Cardiac muscle cell (in vitro differentiated cells and primary cell): ENCODE measurements around the gene ARHGAP4. TPM values are rescaled to one million over a fixed set of nuclear protein-coding genes. Genes with fewer than 3 reads are reported as not detected.

Experiments
- DNase-seq, 2 donors: peaks; one replicate each; pipeline versions ENCODE4 v3.0.0 to v3.0.0-alpha.2; 2010 to 2017; ENCODE audit warnings: low read depth in 1 of 2, low spot score in 1 of 2
- H3K27ac ChIP-seq: fragments of 200-600 bp; sonication (generic); 2 replicates; pipeline ENCODE4 v1.5.1; 2016
- H3K27me3 ChIP-seq: fragments of 200-600 bp; sonication (generic); 2 replicates; pipeline ENCODE4 v1.6.0; 2016; ENCODE audit warnings: control low read depth
- H3K36me3 ChIP-seq: fragments of 200-600 bp; sonication (generic); 2 replicates; pipeline ENCODE4 v1.5.1; 2016; ENCODE audit warnings: control low read depth
- H3K4me1 ChIP-seq: fragments of 200-600 bp; sonication (generic); 2 replicates; pipeline ENCODE4 v1.8.1; 2017; ENCODE audit warnings: low read depth, mild to moderate bottlenecking, mixed run types
- H3K4me3 ChIP-seq: fragments of 200-600 bp; sonication (generic); 2 replicates; pipeline ENCODE4 v1.5.1; 2016; ENCODE audit warnings: mild to moderate bottlenecking
- H3K9me3 ChIP-seq: fragments of 200-600 bp; sonication (generic); 2 replicates; pipeline ENCODE4 v1.5.1; 2017; ENCODE audit warnings: low read depth, mild to moderate bottlenecking, control low read depth
- CTCF ChIP-seq: IDR thresholded peaks from 2 replicates; pipeline ENCODE4 v1.5.1; 2012; ENCODE audit warnings: low read depth, mild to moderate bottlenecking, low read length
- polyA plus RNA-seq: library from polyadenylated mRNA; unstranded; fragments of >200 nt; fragmentation: Nextera tagmentation; extraction: Ambion mirVana; gene quantifications from 2 replicates; pipeline ENCODE4 v1.2.1, GENCODE V29; 2016
- total RNA-seq: library from RNA; depleted of rRNA; stranded (reverse); fragments of >200 nt; gene quantifications from 2 replicates; pipeline ENCODE4 v1.2.3, GENCODE V29; 2016

ARHGAP4 gene
- total and polyA plus RNA-seq, 2 experiments from 2014 or later: 16.5 to 47.4 TPM

DNA sequence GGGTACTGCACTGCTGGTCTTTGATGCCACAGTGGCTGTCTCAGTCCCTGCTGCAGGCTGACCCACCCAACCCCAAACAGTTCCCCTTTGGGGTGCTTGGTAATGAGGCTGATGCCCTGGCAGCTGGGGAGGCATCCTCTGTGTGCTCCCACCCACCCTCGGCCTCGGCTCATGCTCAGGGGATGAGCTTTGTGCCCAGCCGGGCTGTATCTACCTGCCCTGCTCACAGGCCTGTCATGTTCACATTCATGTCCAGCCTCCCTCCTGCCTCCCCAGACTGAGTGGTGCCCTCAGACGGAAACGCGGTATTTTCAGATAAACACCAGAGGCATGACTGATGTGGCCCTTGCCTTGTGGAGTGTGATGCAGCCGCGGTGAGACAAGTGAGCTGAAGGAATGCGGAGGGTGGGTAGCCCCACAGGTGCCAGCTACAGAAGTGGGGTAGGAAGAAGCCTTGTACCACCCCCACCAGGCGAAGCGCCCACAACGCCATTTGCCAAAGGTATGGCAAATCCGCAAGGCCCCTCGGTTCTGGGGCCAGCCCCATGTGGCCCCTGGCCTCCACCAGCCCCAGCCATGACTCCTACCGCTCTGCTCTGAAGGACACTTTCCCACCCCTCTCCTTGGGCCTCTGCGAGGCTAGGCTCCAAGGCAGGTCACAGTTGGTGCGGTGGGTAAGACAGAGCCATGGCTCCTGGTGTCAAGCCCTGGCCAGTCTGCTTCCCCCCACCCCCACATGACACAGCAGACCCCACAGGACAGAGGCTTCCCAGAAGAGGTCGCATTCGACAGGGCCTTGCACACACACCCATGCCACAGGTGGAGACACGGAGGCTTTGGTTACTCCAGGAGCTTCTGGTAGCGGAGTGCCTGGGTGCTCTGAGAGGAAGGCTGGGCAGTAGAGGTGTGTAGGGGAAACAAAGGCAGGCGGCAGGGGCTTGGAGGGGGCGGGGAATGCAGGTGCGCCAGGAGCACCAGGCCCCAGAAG lies 20.2 kb upstream of the ARHGAP4 start:
- no peak for DNase-seq
- no peaks in the 10 kb centered on the region for H3K27me3 ChIP-seq
- H3K27ac ChIP-seq: peak overlapping the region; percentile 9
- H3K4me1 ChIP-seq: no peaks in the 10 kb centered on the region
- no peaks in the 10 kb centered on the region for H3K9me3 ChIP-seq
- no peak for TF ChIP-seq CTCF
- no peak overlapping the region for H3K4me3 ChIP-seq
- H3K36me3 ChIP-seq: peaks cover 3% of the 10 kb centered on the region

DNA sequence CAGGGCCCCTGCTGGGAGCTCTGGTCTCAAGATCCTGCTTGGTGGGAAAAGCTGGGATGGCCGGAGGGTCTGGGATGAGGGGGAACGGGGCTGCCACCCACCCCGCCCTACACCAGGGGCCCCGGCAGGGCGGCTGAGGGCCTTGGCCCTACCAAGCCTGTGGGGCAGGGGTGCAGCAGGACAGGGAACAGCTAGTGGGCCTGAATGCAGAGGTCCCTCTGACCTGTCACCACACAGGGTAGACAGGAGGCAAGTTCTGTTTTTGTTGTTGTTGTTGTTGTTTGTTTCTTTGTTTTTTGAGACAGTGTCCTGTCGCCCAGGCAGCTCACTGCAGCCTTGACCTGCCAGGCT lies 18.7 kb upstream of the ARHGAP4 start:
- no peak overlapping the region for H3K27ac ChIP-seq
- no peak overlapping the region for H3K4me3 ChIP-seq
- TF ChIP-seq CTCF: no peak
- H3K36me3 ChIP-seq: no peaks in the 10 kb centered on the region
- no peaks in the 10 kb centered on the region for H3K4me1 ChIP-seq
- no peaks in the 10 kb centered on the region for H3K27me3 ChIP-seq
- no peaks in the 10 kb centered on the region for H3K9me3 ChIP-seq
- DNase-seq: no peak

DNA sequence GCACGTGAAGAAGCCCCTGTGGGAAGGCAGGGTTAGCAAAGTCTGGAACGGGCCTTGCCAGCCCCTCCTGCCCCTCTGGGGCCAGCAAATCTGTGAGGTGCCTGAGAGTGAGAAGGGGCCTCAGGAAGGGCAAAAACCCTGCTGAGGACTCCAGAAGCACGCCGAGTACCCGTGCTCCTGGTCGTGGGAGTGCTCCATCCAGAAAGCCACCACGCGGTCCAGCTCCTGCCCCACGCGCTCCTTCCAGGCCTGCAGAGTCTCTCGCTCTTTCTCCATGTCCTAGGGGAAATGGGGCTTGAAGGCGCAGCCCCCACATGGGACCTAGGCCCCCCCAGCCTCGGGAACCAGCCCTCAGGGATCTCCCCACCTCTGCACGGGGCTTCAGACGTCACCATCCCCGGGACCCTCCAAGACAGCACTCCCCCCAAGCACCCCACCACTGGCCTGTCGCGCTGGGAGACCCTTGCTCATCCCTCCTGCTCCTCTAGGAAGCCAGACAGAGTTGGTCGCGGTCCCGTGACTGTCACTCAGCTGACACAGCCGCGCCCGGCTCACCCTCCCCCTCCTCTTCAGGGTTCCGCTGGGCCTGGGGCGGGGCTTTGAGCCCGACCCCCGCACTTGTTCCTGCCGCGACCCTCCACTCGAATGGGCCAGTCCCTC lies 18.2 kb upstream of the ARHGAP4 start, which contains the start of gene RENBP:
TSS of gene RENBP (minus strand) at position 504 of the 660 bp plus-strand sequence. CDS start at position 471, 33 bp downstream.
- H3K36me3 ChIP-seq: no peaks in the 10 kb centered on the region
- DNase-seq: peak in 1 of 2 donors; percentile 62
- H3K9me3 ChIP-seq: no peaks in the 10 kb centered on the region
- H3K4me3 ChIP-seq: peak within 1 kb of the TSS; percentile 14
- no peak within 1 kb of the TSS for H3K27ac ChIP-seq
- TF ChIP-seq CTCF: no peak
- no peaks in the 10 kb centered on the region for H3K27me3 ChIP-seq
- H3K4me1 ChIP-seq: no peaks in the 10 kb centered on the region

- TF ChIP-seq CTCF: no peak
- DNase-seq: no peak
- H3K27me3 ChIP-seq: no peaks in the 10 kb centered on the region
- no peaks in the 10 kb centered on the region for H3K36me3 ChIP-seq
- no peak overlapping the region for H3K4me3 ChIP-seq
- no peak overlapping the region for H3K27ac ChIP-seq
- H3K4me1 ChIP-seq: no peaks in the 10 kb centered on the region
- H3K9me3 ChIP-seq: no peaks in the 10 kb centered on the region
Measured at GRCh38 chrX:153941336-153942252, 15.5 kb upstream of the ARHGAP4 start.

DNA sequence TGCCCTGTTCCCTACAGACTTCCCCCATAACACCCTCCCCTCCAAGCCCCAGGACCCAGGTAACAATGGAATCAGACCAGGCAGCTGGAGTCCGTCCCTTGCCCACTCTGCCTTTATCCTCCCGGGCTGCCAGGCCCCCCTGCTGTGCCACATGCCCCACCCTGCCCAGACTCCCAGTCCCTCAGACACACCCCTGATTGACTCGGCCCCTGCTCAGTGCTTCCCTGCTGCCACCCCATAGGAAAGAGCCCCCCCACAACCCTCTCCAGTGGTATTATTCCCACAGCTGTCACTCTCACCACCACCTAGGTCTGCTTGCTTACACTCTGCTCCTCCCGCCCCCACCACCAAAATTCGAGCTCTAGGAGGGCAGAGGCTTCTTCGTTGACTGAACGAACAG lies 13.5 kb upstream of the ARHGAP4 start:
- no peak for DNase-seq
- no peak for TF ChIP-seq CTCF
- Histone ChIP-seq H3K4me3 (no peak overlapping the region), H3K9me3 (no peaks in the 10 kb centered on the region), H3K36me3 (no peaks in the 10 kb centered on the region), H3K27me3 (no peaks in the 10 kb centered on the region), H3K4me1 (no peaks in the 10 kb centered on the region), H3K27ac (no peak overlapping the region)
